Spinal cord (tissue), 10 donors: ENCODE data around the gene ENC1. TPM values are rescaled to one million over a fixed set of nuclear protein-coding genes. Genes with fewer than 3 reads are reported as not detected.

Source experiments
- DNase-seq, 6 donors: peaks; one replicate each; pipeline versions ENCODE4 v3.0.0 to v3.0.0-alpha.2; 2013 to 2015; ENCODE audit warnings: low spot score in 6 of 6, low read depth in 4 of 6
- H3K27ac ChIP-seq: one replicate; pipeline ENCODE4 v1.5.1; 2013; ENCODE audit warnings: low read depth, low read length, control low read depth
- H3K27me3 ChIP-seq: one replicate; pipeline ENCODE4 v1.6.1; 2013; ENCODE audit warnings: low read length; ENCODE audit not compliant: control insufficient read depth, insufficient read depth
- H3K36me3 ChIP-seq: one replicate; pipeline ENCODE4 v1.6.1; 2013; ENCODE audit warnings: low read length; ENCODE audit not compliant: control insufficient read depth, insufficient read depth
- H3K4me1 ChIP-seq: one replicate; pipeline ENCODE4 v1.6.1; 2013; ENCODE audit warnings: low read length; ENCODE audit not compliant: control insufficient read depth, insufficient read depth
- H3K4me3 ChIP-seq: one replicate; pipeline ENCODE4 v1.5.1; 2013; ENCODE audit warnings: low read depth, low read length, control low read depth
- H3K9me3 ChIP-seq: one replicate; pipeline ENCODE4 v1.6.1; 2013; ENCODE audit warnings: low read length; ENCODE audit not compliant: control insufficient read depth, insufficient read depth
- WGBS: methylation state at CpG from one replicate; pipeline ENCODE4 v1.1.5; 2013; ENCODE audit warnings: missing lambda C conversion rate; ENCODE audit not compliant: insufficient coverage; 5-methylcytosine and 5-hydroxymethylcytosine counted together
- polyA plus RNA-seq, 2 donors: library from polyadenylated mRNA; unstranded; fragments of 120-200 nt; gene quantifications; one replicate each; pipeline ENCODE4 v1.2.1, GENCODE V29; 2013; ENCODE audit not compliant: insufficient read length in 2 of 2
- total RNA-seq, 2 donors: library from RNA; depleted of rRNA in 1 of 2; stranded (reverse); fragments of 120-200 nt in 1 of 2; fragments of >200 nt in 1 of 2; gene quantifications; one replicate each; pipeline versions ENCODE4 v1.2.3 to v1.2.4, GENCODE V29; 2013 to 2014
- donor health status: healthy.

The ENC1 gene
- total and polyA plus RNA-seq, 4 donors = 99.6 to 314 (median 257) TPM

DNA sequence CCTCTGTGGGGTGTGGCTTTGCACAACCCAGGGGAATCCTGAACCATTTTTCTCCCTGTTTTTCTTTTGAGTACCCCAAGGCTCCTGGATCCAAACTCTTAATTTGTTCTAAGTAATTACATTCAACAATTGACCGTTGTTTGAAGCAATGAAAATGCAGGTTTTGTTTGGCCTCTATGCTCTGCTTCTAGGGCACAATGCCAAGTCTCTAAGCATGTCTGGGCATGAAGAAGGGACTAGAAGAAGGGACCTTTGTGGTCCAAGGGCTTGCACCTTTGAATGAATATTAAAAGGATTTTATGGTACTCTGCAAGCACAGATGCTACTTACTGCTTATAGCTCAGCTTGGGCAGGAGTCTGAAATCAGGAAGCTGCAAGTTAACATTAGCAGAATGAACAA, 6.6 kb upstream of the ENC1 start:
- peaks cover 11% of the 10 kb centered on the region for H3K4me1 ChIP-seq
- no CpG with 5 or more reads among the region's 1 CpG for WGBS
- H3K9me3 ChIP-seq = no peaks in the 10 kb centered on the region
- no peaks in the 10 kb centered on the region for H3K27me3 ChIP-seq
- no peaks in the 10 kb centered on the region for H3K36me3 ChIP-seq
- H3K27ac ChIP-seq = peak overlapping the region; percentile 40
- no peak overlapping the region for H3K4me3 ChIP-seq
- peak in 2 of 6 donors; percentile 81 to 86 for DNase-seq

GRCh38 chr5:74643111-74643562, 2.6 kb upstream of the ENC1 start:
- no peaks in the 10 kb centered on the region for H3K27me3 ChIP-seq
- H3K36me3 ChIP-seq = no peaks in the 10 kb centered on the region
- no peaks in the 10 kb centered on the region for H3K9me3 ChIP-seq
- no peak overlapping the region for H3K4me3 ChIP-seq
- DNase-seq = no peak
- H3K4me1 ChIP-seq = peaks cover 20% of the 10 kb centered on the region
- 75% methylated on average over 4 of the region's 4 CpGs for WGBS
- H3K27ac ChIP-seq = no peak overlapping the region

DNA sequence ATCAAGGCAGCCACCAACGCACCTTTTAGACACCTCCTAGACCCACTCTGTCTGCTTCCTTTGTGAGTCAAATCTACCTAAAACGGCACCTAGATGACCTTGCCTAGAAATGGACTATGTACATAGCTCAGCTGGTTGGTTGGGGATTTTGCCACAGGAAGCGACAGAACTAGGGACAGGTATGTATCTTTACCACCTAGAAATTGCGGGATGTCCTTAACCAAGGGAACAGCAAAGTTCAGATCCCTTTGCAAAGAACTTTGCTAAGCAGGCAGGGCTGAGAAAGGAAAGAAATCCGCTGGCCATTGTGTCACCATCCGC, 2.0 kb upstream of the ENC1 start:
- Histone ChIP-seq H3K4me1 (peaks cover 20% of the 10 kb centered on the region), H3K27ac (no peak overlapping the region), H3K36me3 (no peaks in the 10 kb centered on the region), H3K4me3 (no peak overlapping the region), H3K9me3 (no peaks in the 10 kb centered on the region), H3K27me3 (no peaks in the 10 kb centered on the region)
- WGBS = 96% methylated on average over 2 of the region's 6 CpGs
- no peak for DNase-seq

- Histone ChIP-seq H3K27me3 (no peaks in the 10 kb centered on the region), H3K9me3 (no peaks in the 10 kb centered on the region), H3K4me1 (peaks cover 20% of the 10 kb centered on the region), H3K27ac (peak overlapping the region; percentile 93), H3K4me3 (peak overlapping the region; percentile 92), H3K36me3 (no peaks in the 10 kb centered on the region)
- peak in 2 of 6 donors; percentile 92 to 96 for DNase-seq
- 6% methylated on average over 23 of the region's 28 CpGs for WGBS
Measured at GRCh38 chr5:74641735-74642542, 1.4 kb upstream of the ENC1 start.

DNA sequence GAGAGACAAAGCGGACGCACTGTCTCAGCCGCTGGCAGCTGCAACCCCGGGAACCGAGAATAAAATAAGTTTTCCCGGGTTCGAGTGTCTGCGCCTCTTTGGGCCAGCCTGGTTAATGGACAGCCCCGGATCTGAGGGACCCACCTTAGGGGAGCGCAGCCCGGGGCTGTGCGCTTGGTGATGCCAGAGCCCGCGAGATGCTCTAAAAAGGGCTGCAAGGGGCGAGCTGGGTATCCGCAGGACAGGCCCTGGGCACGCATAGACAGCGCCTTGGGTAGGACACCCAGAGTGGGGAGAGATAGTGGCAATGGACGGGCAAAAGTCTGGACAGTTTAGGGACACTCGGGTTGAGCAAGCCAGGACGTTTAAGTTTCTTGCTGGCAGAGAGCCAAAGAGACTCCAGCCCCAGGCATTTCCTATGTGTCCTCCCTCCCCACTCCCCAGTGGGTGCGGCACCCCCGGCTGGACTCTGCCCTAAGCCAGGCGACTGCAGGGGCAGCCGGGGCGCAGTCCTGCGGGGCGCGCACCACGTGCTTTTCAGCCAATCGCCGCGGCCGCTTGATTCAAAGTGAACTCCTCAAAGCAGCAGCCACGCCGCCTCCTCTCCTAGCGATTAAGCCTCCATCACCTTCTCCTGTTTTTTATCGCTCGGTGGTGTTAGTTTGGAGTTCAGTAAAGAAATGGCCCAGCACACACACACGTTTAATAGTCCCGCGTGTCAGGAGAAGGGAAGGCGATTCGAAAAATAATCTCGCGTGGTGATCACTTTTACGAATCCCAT, 616 bp upstream of the ENC1 start:
- H3K4me1 ChIP-seq = peaks cover 17% of the 10 kb centered on the region
- no peaks in the 10 kb centered on the region for H3K9me3 ChIP-seq
- WGBS = under 1% methylated on average over 22 of the region's 47 CpGs
- peak in 4 of 6 donors; percentile 74 to 94 (median 84) for DNase-seq
- H3K36me3 ChIP-seq = peaks cover under 1% of the 10 kb centered on the region
- peak overlapping the region; percentile 93 for H3K27ac ChIP-seq
- H3K4me3 ChIP-seq = peak overlapping the region; percentile 92
- H3K27me3 ChIP-seq = no peaks in the 10 kb centered on the region

- H3K27ac ChIP-seq = peak overlapping the region; percentile 93
- H3K4me3 ChIP-seq = peak overlapping the region; percentile 92
- no peaks in the 10 kb centered on the region for H3K9me3 ChIP-seq
- H3K27me3 ChIP-seq = no peaks in the 10 kb centered on the region
- peak in 2 of 6 donors; percentile 70 to 72 for DNase-seq
- H3K36me3 ChIP-seq = peaks cover 13% of the 10 kb centered on the region
- WGBS = under 1% methylated on average over 57 of the region's 57 CpGs
- peaks cover 27% of the 10 kb centered on the region for H3K4me1 ChIP-seq
Measured at GRCh38 chr5:74639807-74640449, 600 bp downstream of the ENC1 start.

- 0% methylated on average over 8 of the region's 10 CpGs for WGBS
- peak in 2 of 6 donors; percentile 68 to 77 for DNase-seq
Measured at GRCh38 chr5:74638970-74639806, 1.3 kb downstream of the ENC1 start.

DNA sequence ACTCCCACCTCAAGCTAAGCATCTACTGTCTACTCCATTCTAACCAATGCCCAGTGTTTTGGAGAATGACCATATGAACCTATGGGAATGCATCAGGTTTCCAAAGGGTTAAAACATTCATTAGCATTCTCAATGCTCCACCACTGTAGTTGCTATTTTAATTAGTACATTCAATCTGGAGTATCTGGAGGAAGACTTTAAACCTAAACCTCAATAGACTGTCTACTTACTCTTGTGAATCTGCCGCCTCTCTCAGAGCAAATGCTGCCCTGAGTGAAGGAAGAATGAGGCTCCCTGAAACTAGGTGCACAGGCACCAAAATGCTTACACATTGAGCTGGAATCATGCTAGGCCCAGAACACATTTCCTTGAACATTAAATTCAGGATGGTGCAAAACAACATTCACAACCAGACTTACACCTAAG, 2.0 kb downstream of the ENC1 start:
- Histone ChIP-seq H3K27me3 (no peaks in the 10 kb centered on the region), H3K4me1 (peaks cover 30% of the 10 kb centered on the region), H3K36me3 (peaks cover 19% of the 10 kb centered on the region), H3K4me3 (peak overlapping the region; percentile 92), H3K9me3 (no peaks in the 10 kb centered on the region), H3K27ac (peak overlapping the region; percentile 93)
- 0% methylated on average over 1 of the region's 1 CpG for WGBS
- peak in 2 of 6 donors; percentile 62 to 79 for DNase-seq

More at GRCh38 chr5:74638970-74639806, 1.3 kb downstream of the ENC1 start:
- no peaks in the 10 kb centered on the region for H3K27me3 ChIP-seq
- H3K27ac ChIP-seq = peak overlapping the region; percentile 93
- H3K4me3 ChIP-seq = peak overlapping the region; percentile 92
- H3K4me1 ChIP-seq = peaks cover 30% of the 10 kb centered on the region
- H3K9me3 ChIP-seq = no peaks in the 10 kb centered on the region
- peaks cover 19% of the 10 kb centered on the region for H3K36me3 ChIP-seq

- H3K27ac ChIP-seq = no peak overlapping the region
- no peaks in the 10 kb centered on the region for H3K27me3 ChIP-seq
- H3K9me3 ChIP-seq = no peaks in the 10 kb centered on the region
- no peak for DNase-seq
- H3K4me1 ChIP-seq = peaks cover 26% of the 10 kb centered on the region
- H3K4me3 ChIP-seq = no peak overlapping the region
- 68% methylated on average over 3 of the region's 4 CpGs for WGBS
- H3K36me3 ChIP-seq = peaks cover 24% of the 10 kb centered on the region
Measured at GRCh38 chr5:74636552-74636951, 4.0 kb downstream of the ENC1 start.
